Left lung (tissue), 10 donors: ENCODE results near the gene NUDT1. TPM values are rescaled to one million over a fixed set of nuclear protein-coding genes. Genes with fewer than 3 reads are reported as not detected.
A peak's percentile ranks its signal among the peaks of the same experiment; 100 is the strongest.

Experiments
- ATAC-seq: fragments of 200-7000 bp; cut with Tn5 transposase; one replicate; pipeline ENCODE4 v1.9.1; 2020; ENCODE audit warnings: moderate library complexity
- DNase-seq, 4 donors: peaks; one replicate each; pipeline ENCODE4 v3.0.0-alpha.2; 2013 to 2020
- H3K27ac ChIP-seq, 2 donors: fragments of 200-600 bp; sonication (generic) in 1 of 2; one replicate each; pipeline versions ENCODE4 v1.5.0 to v1.8.0; 2020 to 2021
- H3K27me3 ChIP-seq, 2 donors: fragments of 200-600 bp; sonication (generic) in 1 of 2; one replicate each; pipeline versions ENCODE4 v1.5.0 to v1.8.0; 2020 to 2021
- H3K36me3 ChIP-seq, 2 donors: fragments of 200-600 bp; sonication (generic) in 1 of 2; one replicate each; pipeline versions ENCODE4 v1.5.0 to v1.8.0; 2020 to 2021
- H3K4me1 ChIP-seq, 2 donors: fragments of 200-600 bp; one replicate each; pipeline ENCODE4 v1.8.0; 2021
- H3K4me3 ChIP-seq, 2 donors: fragments of 200-600 bp; sonication (generic) in 1 of 2; one replicate each; pipeline versions ENCODE4 v1.5.0 to v1.8.0; 2020 to 2021; ENCODE audit warnings: mild to moderate bottlenecking in 1 of 2
- H3K9me3 ChIP-seq, 2 donors: fragments of 200-600 bp; sonication (generic) in 1 of 2; one replicate each; pipeline versions ENCODE4 v1.5.0 to v1.8.0; 2020 to 2021
- CTCF ChIP-seq, 2 donors: fragments of 200-600 bp; sonication (generic) in 1 of 2; IDR thresholded peaks; one replicate each; pipeline versions ENCODE4 v1.5.0 to v1.8.0; 2021; ENCODE audit warnings: antibody characterized with exemption in 2 of 2
- intact Hi-C, 2 donors: fragments of 100-400 bp; cut with DNase I; formaldehyde crosslinking; loops; one replicate each; pipeline versions ENCODE4 v1.11.2 to v1.14.2; 2022
- polyA plus RNA-seq, 6 donors: library from polyadenylated mRNA; unstranded; fragments of 120-200 nt; gene quantifications; one replicate each; pipeline ENCODE4 v1.2.1, GENCODE V29; 2013; ENCODE audit not compliant: insufficient read length in 6 of 6
- total RNA-seq, 2 donors: library from RNA; stranded (reverse); fragmentation: NEBNext Ultra II Directional; extraction: Animal tissue kit (Norgen Biotek cat#: 25700); gene quantifications; one replicate each; pipeline ENCODE4 v1.2.1, GENCODE V29; 2021
- donor health status: DM: no; HTN: yes; CAD: no.
- donor health status: DM: no; HTN: no; CAD: no.

Gene NUDT1
- total and polyA plus RNA-seq, 8 donors = 13.1 to 26.3 (median 19.7) TPM

DNA sequence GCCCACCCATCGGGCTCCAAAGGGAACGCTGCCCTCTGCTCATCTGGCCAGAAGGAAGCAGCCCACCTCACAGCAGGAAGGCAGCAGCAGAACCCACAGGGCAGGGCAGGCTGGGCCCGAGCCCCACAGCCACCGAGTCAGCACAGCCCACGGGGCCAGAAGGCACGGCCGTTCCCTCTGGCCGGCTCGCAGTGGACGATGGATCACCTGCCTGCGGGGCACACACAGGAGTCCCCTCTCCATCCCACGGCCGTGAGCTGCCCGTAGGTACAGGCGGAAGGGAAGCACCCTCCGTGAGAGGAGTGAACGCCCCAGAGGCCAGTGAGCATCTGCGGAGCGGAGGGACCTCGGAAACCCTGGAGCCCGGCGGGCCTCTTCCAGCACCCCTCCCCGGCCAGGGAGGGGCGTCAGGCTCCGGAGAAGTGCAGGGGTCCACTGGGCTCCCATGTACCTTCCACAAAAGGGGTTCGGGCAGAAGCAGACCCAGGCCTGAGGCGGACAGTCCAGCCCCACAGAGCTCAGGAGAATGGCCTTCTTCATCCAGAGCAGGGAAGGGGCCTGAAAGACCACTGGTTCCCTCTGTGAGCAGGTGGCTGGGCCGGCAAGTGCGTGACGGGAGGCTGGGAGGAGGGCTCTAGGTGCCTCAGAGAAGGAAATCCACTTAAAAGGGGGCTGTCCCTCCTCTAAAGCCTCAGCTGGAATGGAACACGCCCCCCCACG lies 11.7 kb downstream of the NUDT1 start:
- Histone ChIP-seq H3K9me3 (no peaks in the 10 kb centered on the region), H3K36me3 (peaks cover 0 to 60% of the 10 kb centered on the region in 2 donors), H3K27me3 (no peaks in the 10 kb centered on the region), H3K4me1 (peaks cover 5 to 14% of the 10 kb centered on the region in 2 donors), H3K27ac (no peak overlapping the region), H3K4me3 (no peak overlapping the region)
- DNase-seq (peak in 1 of 4 donors; percentile 71), ATAC-seq (no peak)
- no peak for TF ChIP-seq CTCF (IDR thresholded peaks at IDR 0.05)
- intact Hi-C loops = no loop called here

DNA sequence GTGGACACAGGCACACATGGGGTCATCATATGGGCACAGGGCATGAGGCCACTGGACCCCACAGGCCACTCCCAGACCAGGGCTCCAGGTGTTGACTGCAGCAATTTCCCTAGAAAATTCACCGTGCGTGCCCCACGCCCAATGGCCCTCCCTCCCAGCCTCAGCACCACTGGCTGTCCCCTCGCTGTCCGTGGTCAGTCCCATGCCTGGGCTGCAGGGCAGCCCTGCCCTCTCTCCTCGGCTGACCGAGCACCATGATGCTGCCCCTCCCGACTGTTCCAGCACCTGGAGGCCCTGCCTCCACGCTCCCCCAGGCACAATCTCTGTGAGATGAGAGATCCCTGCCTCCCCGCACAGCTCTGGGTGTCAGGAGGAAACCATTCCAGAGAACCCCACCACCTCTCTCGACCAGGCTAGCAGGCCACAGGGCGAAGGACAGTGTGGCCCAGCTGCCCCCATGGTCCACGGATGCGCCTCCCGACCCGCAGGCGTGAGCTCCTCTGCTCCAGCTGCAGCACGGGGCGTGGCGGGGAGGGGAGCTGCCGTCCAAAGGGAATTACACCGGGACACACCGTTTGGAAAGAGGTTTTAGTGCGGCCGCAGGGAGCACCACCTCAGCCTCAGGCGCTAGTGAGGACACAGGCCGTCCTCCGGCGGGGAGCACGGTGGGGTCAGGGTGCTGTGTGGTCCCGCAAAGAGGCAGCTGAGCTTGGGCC lies 12.6 kb downstream of the NUDT1 start:
- Histone ChIP-seq H3K27me3 (no peaks in the 10 kb centered on the region), H3K4me1 (peaks cover under 1 to 5% of the 10 kb centered on the region in 2 donors), H3K27ac (no peak overlapping the region), H3K9me3 (no peaks in the 10 kb centered on the region), H3K36me3 (peaks cover 0 to 62% of the 10 kb centered on the region in 2 donors), H3K4me3 (no peak overlapping the region)
- ATAC-seq (no peak), DNase-seq (peak in 1 of 4 donors; percentile 69)
- intact Hi-C loops = no loop called here
- TF ChIP-seq CTCF (IDR thresholded peaks at IDR 0.05) = no peak

GRCh38 chr7:2255145-2256139 lies 13.4 kb downstream of the NUDT1 start:
- Histone ChIP-seq H3K36me3 (peaks cover 0 to 64% of the 10 kb centered on the region in 2 donors), H3K27ac (no peak overlapping the region), H3K4me1 (no peaks in the 10 kb centered on the region), H3K9me3 (no peaks in the 10 kb centered on the region), H3K4me3 (no peak overlapping the region), H3K27me3 (no peaks in the 10 kb centered on the region)
- no peak for ATAC-seq
- no peak for TF ChIP-seq CTCF (IDR thresholded peaks at IDR 0.05)
- intact Hi-C loops = no loop called here
- peak in 1 of 4 donors; percentile 66 for DNase-seq

GRCh38 chr7:2256306-2257045 lies 14.4 kb downstream of the NUDT1 start:
- peaks cover 0 to 59% of the 10 kb centered on the region in 2 donors for H3K36me3 ChIP-seq
- H3K9me3 ChIP-seq = no peaks in the 10 kb centered on the region
- no peak for ATAC-seq
- no peaks in the 10 kb centered on the region for H3K27me3 ChIP-seq
- H3K4me3 ChIP-seq = no peak overlapping the region
- intact Hi-C loops = no loop called here
- DNase-seq = peak in 1 of 4 donors; percentile 54
- H3K4me1 ChIP-seq = peaks cover 0 to 9% of the 10 kb centered on the region in 2 donors
- H3K27ac ChIP-seq = no peak overlapping the region
- no peak for TF ChIP-seq CTCF (IDR thresholded peaks at IDR 0.05)
